Keratinocyte (primary cell): ENCODE results near the gene CHD2.

Experiments
- EZH2 ChIP-seq: IDR thresholded peaks from one replicate; pipeline ENCODE4 v1.6.1; 2012; ENCODE audit warnings: inconsistent platforms, mild to moderate bottlenecking, low read length, moderate library complexity
- TF ChIP-seq, protein P1 (sequence below), 3 experiments: IDR thresholded peaks in 1 of 3; conservative IDR thresholded peaks in 1 of 3; optimal IDR thresholded peaks in 1 of 3; 2 replicates in 2 of 3; 3 replicates in 1 of 3; pipeline versions ENCODE3 to v1.5.1; 2011; ENCODE audit warnings: low read length in 3 of 3, mild to moderate bottlenecking in 3 of 3, moderate library complexity in 2 of 3, control low read depth in 1 of 3, inconsistent platforms in 1 of 3; ENCODE audit not compliant: insufficient read depth in 2 of 3; ENCODE audit errors: extremely low read depth in 1 of 3

- TF ChIP-seq, protein P1, sequence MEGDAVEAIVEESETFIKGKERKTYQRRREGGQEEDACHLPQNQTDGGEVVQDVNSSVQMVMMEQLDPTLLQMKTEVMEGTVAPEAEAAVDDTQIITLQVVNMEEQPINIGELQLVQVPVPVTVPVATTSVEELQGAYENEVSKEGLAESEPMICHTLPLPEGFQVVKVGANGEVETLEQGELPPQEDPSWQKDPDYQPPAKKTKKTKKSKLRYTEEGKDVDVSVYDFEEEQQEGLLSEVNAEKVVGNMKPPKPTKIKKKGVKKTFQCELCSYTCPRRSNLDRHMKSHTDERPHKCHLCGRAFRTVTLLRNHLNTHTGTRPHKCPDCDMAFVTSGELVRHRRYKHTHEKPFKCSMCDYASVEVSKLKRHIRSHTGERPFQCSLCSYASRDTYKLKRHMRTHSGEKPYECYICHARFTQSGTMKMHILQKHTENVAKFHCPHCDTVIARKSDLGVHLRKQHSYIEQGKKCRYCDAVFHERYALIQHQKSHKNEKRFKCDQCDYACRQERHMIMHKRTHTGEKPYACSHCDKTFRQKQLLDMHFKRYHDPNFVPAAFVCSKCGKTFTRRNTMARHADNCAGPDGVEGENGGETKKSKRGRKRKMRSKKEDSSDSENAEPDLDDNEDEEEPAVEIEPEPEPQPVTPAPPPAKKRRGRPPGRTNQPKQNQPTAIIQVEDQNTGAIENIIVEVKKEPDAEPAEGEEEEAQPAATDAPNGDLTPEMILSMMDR (optimal IDR thresholded peaks at IDR 0.05 in 1 of 3, IDR thresholded peaks at IDR 0.05 in 1 of 3, conservative IDR thresholded peaks at IDR 0.05 in 1 of 3; ENCODE audit: extremely low read depth in 1 of 3, insufficient read depth in 2 of 3, low read length in 3 of 3): no peak
- no peak for TF ChIP-seq EZH2
Measured at GRCh38 chr15:92925454-92925853, 25.3 kb downstream of the CHD2 start.
